WTC11 (cell line): ENCODE data around the gene CCDC201. TPM values are rescaled to one million over a fixed set of nuclear protein-coding genes. Genes with fewer than 3 reads are reported as not detected.

ENCODE experiments used
- ATAC-seq: fragments of 200-7000 bp; cut with Tn5 transposase; 2 replicates; pipeline ENCODE4 v1.10.0; 2021; ENCODE audit warnings: mild to moderate bottlenecking, moderate library complexity
- CTCF ChIA-PET: fragments of 300-600 bp; sonication (Branson Sonifier 250); formaldehyde crosslinking; loops from one replicate; lab custom pipeline; 2021; ENCODE audit warnings: antibody characterized with exemption; lab: Charles Lee
- POLR2A ChIA-PET: fragments of 350-600 bp; sonication (Branson Sonifier 250); formaldehyde crosslinking; loops from one replicate; lab custom pipeline; 2021; ENCODE audit warnings: antibody characterized with exemption; lab: Charles Lee
- DNase-seq: peaks from one replicate; pipeline ENCODE4 v3.0.0; 2021; ENCODE audit warnings: low spot score
- H3K27ac Mint-ChIP-seq: 2 replicates; pipeline ENCODE4 v1.8.0; 2021; ENCODE audit warnings: mixed read lengths
- H3K27me3 Mint-ChIP-seq: 2 replicates; pipeline ENCODE4 v1.8.0; 2021; ENCODE audit warnings: low read depth, mild to moderate bottlenecking, moderate library complexity, mixed read lengths
- H3K36me3 Mint-ChIP-seq: 2 replicates; pipeline ENCODE4 v1.8.0; 2021; ENCODE audit warnings: mixed read lengths
- H3K4me1 Mint-ChIP-seq: 2 replicates; pipeline ENCODE4 v1.8.0; 2022; ENCODE audit warnings: mixed read lengths
- H3K4me3 Mint-ChIP-seq: 2 replicates; pipeline ENCODE4 v1.8.0; 2021; ENCODE audit warnings: mild to moderate bottlenecking, moderate library complexity, mixed read lengths
- H3K9me3 Mint-ChIP-seq: 2 replicates; pipeline ENCODE4 v1.8.0; 2021; ENCODE audit warnings: mixed read lengths
- ATF2 ChIP-seq: sonication (generic); formaldehyde crosslinking; IDR thresholded peaks from 2 replicates; pipeline ENCODE4 v1.8.1; 2022; ENCODE audit warnings: low read depth, missing genetic modification reagents, borderline replicate concordance
- CREB1 ChIP-seq: sonication (generic); formaldehyde crosslinking; IDR thresholded peaks from 2 replicates; pipeline ENCODE4 v1.8.0; 2023; ENCODE audit warnings: mild to moderate bottlenecking, missing genetic modification reagents
- E2F4 ChIP-seq: sonication (generic); formaldehyde crosslinking; IDR thresholded peaks from 2 replicates; pipeline ENCODE4 v1.8.1; 2022; ENCODE audit warnings: low read depth, mild to moderate bottlenecking, moderate library complexity, missing genetic modification reagents, borderline replicate concordance
- E2F5 ChIP-seq: sonication (generic); formaldehyde crosslinking; IDR thresholded peaks from 2 replicates; pipeline ENCODE4 v1.8.1; 2022; ENCODE audit warnings: mild to moderate bottlenecking, moderate library complexity, missing genetic modification reagents
- ELF4 ChIP-seq: sonication (generic); formaldehyde crosslinking; IDR thresholded peaks from 2 replicates; pipeline ENCODE4 v1.8.1; 2022; ENCODE audit warnings: low read depth, mild to moderate bottlenecking, moderate library complexity, missing genetic modification reagents
- FOXK1 ChIP-seq: sonication (generic); formaldehyde crosslinking; IDR thresholded peaks from 2 replicates; pipeline ENCODE4 v1.8.0; 2022; ENCODE audit warnings: mild to moderate bottlenecking, moderate library complexity, missing genetic modification reagents
- GABPB1 ChIP-seq: sonication (generic); formaldehyde crosslinking; IDR thresholded peaks from 2 replicates; pipeline ENCODE4 v1.8.1; 2023; ENCODE audit warnings: mild to moderate bottlenecking, missing genetic modification reagents
- GTF2I ChIP-seq: fragments of 250-450 bp; sonication (Bioruptor Pico); conservative IDR thresholded peaks from 2 replicates; pipeline ENCODE4 v1.4.0; 2021; ENCODE audit warnings: mild to moderate bottlenecking
- JAZF1 ChIP-seq: fragments of 250-450 bp; sonication (Bioruptor Pico); IDR thresholded peaks from 2 replicates; pipeline ENCODE4 v1.9.0; 2021; ENCODE audit warnings: moderate library complexity, mild to moderate bottlenecking, inconsistent platforms
- NFE2L1 ChIP-seq: sonication (generic); formaldehyde crosslinking; IDR thresholded peaks from 2 replicates; pipeline ENCODE4 v1.8.1; 2023; ENCODE audit warnings: missing genetic modification reagents
- NR1H2 ChIP-seq: sonication (generic); formaldehyde crosslinking; IDR thresholded peaks from 2 replicates; pipeline ENCODE4 v1.9.0; 2021; ENCODE audit warnings: mild to moderate bottlenecking, moderate library complexity, missing genetic modification reagents
- PRDM15 ChIP-seq: sonication (generic); formaldehyde crosslinking; IDR thresholded peaks from 2 replicates; pipeline ENCODE4 v1.8.0; 2022; ENCODE audit warnings: missing genetic modification reagents
- RELA ChIP-seq: sonication (generic); formaldehyde crosslinking; IDR thresholded peaks from 2 replicates; pipeline ENCODE4 v1.8.1; 2022; ENCODE audit warnings: missing genetic modification reagents, mild to moderate bottlenecking, borderline replicate concordance
- SMAD4 ChIP-seq: sonication (generic); formaldehyde crosslinking; IDR thresholded peaks from 2 replicates; pipeline ENCODE4 v1.8.0; 2022; ENCODE audit warnings: mild to moderate bottlenecking, missing genetic modification reagents
- ZNF416 ChIP-seq: fragments of 250-450 bp; sonication (Bioruptor Pico); IDR thresholded peaks from 2 replicates; pipeline ENCODE4 v1.9.0; 2021; ENCODE audit warnings: mild to moderate bottlenecking, inconsistent platforms
- ZNF425 ChIP-seq: fragments of 250-450 bp; sonication (Bioruptor Pico); conservative IDR thresholded peaks from 2 replicates; pipeline ENCODE4 v1.9.0; 2021; ENCODE audit warnings: mild to moderate bottlenecking
- ZNF532 ChIP-seq: fragments of 250-450 bp; sonication (Bioruptor Pico); IDR thresholded peaks from 2 replicates; pipeline ENCODE4 v1.9.0; 2021; ENCODE audit warnings: mild to moderate bottlenecking, borderline replicate concordance
- ZNF671 ChIP-seq: fragments of 250-450 bp; sonication (Bioruptor Pico); IDR thresholded peaks from 2 replicates; pipeline ENCODE4 v1.8.0; 2021; ENCODE audit warnings: mild to moderate bottlenecking
- total RNA-seq: library from RNA; stranded (reverse); gene quantifications from 3 replicates; pipeline ENCODE4 v1.2.3, GENCODE V29; 2021

Gene CCDC201
- total RNA-seq, 1 experiment from 2014 or later: not detected

- DNase-seq (no peak), ATAC-seq (no peak)
- ChIA-PET POLR2A (no interaction called here), CTCF (no interaction called here)
- H3K27ac Mint-ChIP-seq: no peak overlapping the region
- no peaks in the 10 kb centered on the region for H3K9me3 Mint-ChIP-seq
- H3K4me3 Mint-ChIP-seq: no peak overlapping the region
- TF ChIP-seq ZNF425 (CRISPR knock-in tag) (no peak), ZNF416 (CRISPR knock-in tag) (no peak), CREB1 (CRISPR knock-in tag) (no peak), ZNF532 (CRISPR knock-in tag) (no peak), NR1H2 (CRISPR knock-in tag) (no peak), ATF2 (no peak), ELF4 (CRISPR knock-in tag) (no peak), ZNF671 (no peak), E2F5 (no peak)
- H3K27me3 Mint-ChIP-seq: peaks cover 32% of the 10 kb centered on the region
- peaks cover 18% of the 10 kb centered on the region for H3K4me1 Mint-ChIP-seq
- H3K36me3 Mint-ChIP-seq: no peaks in the 10 kb centered on the region
These were observed 42.7 kb upstream of the CCDC201 start for GRCh38 chr7:45915606-45916005.

- H3K9me3 Mint-ChIP-seq: no peaks in the 10 kb centered on the region
- DNase-seq (no peak), ATAC-seq (no peak)
- no peak overlapping the region for H3K27ac Mint-ChIP-seq
- ChIA-PET POLR2A (no interaction called here), CTCF (interaction anchor here (0.5 to 1.5 kb wide), 2 partner anchors 8 to 371 kb away, joined by 3 to 7 read pairs; no protein-coding TSS in a partner anchor)
- H3K27me3 Mint-ChIP-seq: peaks cover 26% of the 10 kb centered on the region
- no peak overlapping the region for H3K4me3 Mint-ChIP-seq
- peaks cover 12% of the 10 kb centered on the region for H3K4me1 Mint-ChIP-seq
- H3K36me3 Mint-ChIP-seq: no peaks in the 10 kb centered on the region
- no peak for TF ChIP-seq FOXK1
- TF ChIP-seq SMAD4 (CRISPR knock-in tag): no peak
- TF ChIP-seq E2F4: no peak
- no peak for TF ChIP-seq GTF2I (CRISPR knock-in tag)
- TF ChIP-seq RELA (CRISPR knock-in tag): no peak
- TF ChIP-seq GABPB1 (CRISPR knock-in tag): no peak
- TF ChIP-seq PRDM15 (CRISPR knock-in tag): no peak
- no peak for TF ChIP-seq ELF4 (CRISPR knock-in tag)
- TF ChIP-seq ZNF425 (CRISPR knock-in tag): no peak
- TF ChIP-seq NFE2L1: no peak
- no peak for TF ChIP-seq JAZF1 (CRISPR knock-in tag)
These were observed 42.0 kb upstream of the CCDC201 start for GRCh38 chr7:45914911-45915310.
